GM08714 (cell line): ENCODE measurements around the gene ITK.
"Not testable (repeated sequence)": the region's sequence is repeated elsewhere in the genome, so short reads cannot be mapped to it uniquely, and the experiment has no call there.

Source experiments
- H3K4me3 ChIP-seq: fragments of 200-500 bp; sonication (Bioruptor generic); 2 replicates; pipeline ENCODE4 v1.5.1; 2014; ENCODE audit warnings: mild to moderate bottlenecking, low read length, inconsistent platforms
- ZNF274 ChIP-seq: IDR thresholded peaks from 2 replicates; pipeline ENCODE4 v1.6.1; 2012; ENCODE audit warnings: mild to moderate bottlenecking, low read depth, low read length

Gene ITK

DNA sequence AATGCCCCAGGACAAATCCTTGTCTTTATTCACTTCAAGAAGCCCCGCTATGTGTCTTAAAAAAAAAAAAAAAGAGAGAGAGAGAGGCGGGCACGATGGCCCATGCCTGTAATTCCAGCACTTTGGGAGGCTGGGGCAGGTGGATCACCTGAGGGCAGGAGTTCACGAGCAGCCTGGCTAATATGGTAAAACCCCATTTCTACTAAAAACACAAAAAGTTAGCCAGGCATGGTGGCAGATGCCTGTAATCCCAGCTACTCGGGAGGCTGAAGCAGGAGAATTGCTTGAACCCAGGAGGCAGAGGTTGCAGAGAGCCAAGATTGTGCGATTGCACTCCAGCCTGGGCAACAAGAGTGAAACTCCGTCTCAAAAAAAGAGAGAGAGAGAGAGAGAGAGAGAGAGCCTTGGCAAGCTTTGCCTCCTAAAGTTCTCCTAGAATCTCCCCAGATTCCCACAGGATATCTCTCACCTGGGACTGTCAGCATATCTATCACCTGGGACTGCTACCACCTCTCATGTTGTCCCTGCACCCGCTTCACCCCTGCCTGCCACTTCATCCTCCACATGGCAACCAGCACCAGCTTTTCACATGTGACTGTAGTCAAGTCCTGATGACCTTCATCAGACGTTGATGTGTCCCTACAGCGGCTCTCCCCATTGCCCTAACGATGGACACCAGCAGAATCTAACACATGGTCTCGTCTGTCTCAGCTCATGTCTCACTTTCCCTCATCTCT is 5.8 kb downstream of the ITK start:
- H3K4me3 ChIP-seq = no peak overlapping the region
- TF ChIP-seq ZNF274 = no peak

DNA sequence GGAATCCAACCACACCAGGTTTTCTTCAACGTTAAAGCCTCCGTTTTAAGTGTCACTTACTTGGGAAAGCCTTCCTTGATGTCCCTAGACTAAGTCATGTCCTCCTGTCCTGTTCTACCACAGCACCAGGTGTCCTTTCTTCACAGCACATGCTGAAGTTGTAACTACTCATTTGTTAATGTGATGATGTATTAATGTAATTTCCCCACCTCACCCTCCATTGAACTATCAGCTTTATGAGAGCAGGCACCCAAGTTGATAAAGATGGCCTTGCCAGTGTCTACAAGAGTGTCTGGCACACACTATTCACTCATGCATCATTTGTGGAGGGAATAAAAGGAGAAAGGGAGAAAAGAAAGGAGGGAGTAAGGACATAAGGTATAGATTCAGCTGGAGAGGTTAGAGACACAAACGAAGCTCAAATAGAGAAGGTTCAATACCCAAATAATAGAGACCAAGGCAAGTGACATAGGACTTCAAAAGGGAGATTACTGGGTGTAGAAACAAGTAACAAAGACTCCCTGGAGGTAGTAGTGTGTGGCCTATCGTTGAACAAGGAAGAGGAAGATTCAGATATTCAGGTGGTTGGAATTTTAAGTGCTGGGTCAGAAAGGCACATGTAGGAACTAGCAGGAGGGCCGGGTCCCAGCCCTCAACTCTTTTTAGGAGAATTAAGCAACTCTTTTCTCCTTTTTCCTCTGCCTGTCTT is 6.6 kb downstream of the ITK start:
- no peak overlapping the region for H3K4me3 ChIP-seq
- TF ChIP-seq ZNF274 = no peak

DNA sequence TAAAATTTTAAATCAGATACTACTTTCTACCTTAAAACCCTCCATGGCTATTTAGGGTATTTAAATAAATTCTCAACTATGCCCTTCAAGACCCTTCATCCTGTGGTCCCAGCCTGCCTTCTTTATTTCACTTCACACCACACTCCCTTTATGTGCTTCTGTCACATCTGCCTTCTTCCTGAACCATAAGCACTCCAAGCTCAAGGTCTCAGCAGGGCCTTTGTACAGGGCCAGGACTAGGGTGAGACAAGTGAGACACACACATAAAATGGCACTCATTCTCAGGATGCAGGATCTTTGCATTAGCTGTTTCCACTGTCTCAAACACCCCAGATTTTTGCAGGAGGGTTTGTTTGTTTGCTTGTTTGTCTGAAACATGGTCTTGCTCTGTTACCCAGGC is 7.6 kb downstream of the ITK start:
- no peak for TF ChIP-seq ZNF274
- H3K4me3 ChIP-seq = no peak overlapping the region

DNA sequence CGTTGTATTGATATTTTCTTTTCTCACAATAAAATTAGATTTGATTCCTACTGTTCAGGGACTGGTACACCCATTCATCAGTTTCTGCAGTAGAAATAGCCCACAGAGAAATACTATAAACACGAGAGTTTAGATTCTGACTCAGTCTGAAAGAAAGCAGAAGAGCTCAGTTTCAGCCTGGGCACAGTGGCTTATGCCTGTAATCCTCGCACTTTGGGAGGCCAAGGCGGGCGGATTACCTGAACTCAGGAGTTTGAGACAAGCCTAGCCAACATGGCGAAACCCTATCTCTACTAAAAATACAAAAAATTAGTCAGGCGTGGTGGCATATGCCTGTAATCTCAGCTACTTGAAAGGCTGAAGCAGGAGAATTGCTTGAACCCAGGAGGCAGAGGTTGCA is 8.6 kb downstream of the ITK start:
- TF ChIP-seq ZNF274 = no peak
- H3K4me3 ChIP-seq = no peak overlapping the region

DNA sequence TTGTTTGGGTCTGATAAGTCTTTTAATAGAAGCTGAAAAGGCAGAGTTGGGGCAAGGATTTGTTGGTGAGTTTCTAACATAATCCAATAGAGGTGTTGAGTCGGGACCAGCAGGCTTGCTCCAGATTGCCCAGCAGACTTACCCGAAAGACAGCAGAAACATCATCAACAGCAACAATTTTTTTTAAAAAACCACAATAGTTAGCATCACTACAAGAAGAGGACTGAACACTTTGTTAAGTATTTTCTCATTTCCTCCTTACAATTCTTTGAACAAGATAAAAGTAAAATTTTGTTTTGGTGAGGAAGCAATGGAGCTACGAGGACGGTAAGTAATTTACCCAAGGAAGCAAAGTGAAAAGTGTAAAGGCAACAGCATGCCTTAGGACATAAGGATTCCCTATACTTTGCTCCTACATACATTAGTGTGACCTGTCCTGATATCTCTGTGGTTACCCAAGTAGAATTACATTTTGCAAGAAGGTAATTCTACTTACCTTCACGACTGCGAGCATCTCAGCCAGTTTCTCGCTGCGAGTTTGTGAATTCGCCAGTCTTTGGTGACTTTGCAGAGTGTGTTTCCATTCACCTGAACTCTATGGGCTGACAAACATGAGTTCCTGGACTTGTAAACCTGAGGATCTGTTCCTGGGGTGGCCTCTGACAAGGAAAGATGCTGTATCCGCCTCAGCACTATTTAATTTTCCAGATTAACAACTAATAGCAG is 13.2 kb downstream of the ITK start:
- no peak for TF ChIP-seq ZNF274
- H3K4me3 ChIP-seq = no peak overlapping the region

DNA sequence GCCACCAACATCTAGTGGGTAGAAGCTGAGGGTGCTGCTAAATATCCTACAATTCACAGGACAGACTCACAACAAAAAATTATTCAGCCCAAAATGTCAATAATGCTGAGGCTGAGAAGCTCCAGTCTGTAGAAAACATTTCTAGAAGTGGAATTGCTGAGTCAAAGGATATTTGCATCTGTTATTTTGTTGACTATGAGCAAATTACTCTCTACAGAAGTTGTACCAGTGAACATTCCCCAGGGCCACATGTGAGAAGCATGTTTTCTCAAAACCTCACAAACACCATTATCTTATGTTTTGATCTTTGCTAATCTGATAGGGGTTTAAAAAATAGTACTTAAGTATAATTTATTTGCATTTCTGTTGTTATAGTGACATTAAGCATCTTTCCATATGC is 15.4 kb downstream of the ITK start:
- no peak overlapping the region for H3K4me3 ChIP-seq
- no peak for TF ChIP-seq ZNF274

DNA sequence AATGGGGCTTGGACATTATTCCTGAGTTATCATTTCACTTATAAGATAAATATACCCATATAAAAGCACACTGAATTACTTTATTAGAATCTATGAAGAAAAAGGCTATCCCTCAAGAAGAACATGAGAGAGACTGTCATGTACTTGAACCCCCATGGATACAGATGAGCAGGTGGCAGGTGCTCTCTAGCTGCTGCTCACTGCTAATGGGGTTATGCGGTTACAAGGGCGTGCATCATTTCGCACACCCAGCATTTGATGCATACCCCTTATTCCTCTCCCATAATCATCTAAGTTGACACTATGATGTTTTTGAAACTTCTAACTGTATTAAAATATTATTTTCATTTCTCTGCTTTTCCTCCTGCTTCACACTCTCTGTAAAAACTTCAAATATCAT is 16.4 kb downstream of the ITK start:
- no peak for TF ChIP-seq ZNF274
- H3K4me3 ChIP-seq = no peak overlapping the region

DNA sequence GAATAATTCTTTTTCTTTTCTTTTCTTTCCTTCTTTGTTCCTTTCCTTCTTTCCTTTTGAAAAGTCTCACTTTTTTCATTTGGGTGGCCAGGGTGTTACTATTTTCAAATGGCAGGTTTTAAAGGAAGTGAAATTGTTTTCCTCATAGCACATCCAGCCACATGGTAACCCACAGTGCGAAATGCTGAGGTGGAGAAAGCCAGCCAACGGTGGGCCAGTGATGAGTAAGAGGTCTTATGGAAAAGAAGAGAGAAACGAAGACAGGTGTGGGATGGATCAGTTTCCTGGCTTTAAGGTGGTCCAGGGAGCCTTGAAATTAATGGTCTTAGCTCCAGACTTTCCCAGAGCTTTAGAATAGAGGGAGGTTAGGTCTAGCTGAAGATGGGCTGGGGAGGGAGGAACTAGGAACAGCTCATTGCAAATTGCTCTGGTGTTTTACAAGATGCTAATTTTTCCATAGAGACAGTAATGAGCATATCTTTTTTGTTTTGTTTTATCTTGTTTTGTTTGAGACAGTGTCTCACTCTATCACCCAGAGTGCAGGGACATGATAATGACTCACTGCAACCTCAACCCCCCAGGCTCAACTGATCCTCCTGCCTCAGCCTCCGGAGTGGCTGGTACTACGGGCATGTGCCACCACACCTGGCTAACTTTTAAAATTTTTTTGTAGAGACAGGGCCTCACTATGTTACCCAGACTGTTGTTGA is 17.8 kb downstream of the ITK start:
- no peak overlapping the region for H3K4me3 ChIP-seq
- no peak for TF ChIP-seq ZNF274

DNA sequence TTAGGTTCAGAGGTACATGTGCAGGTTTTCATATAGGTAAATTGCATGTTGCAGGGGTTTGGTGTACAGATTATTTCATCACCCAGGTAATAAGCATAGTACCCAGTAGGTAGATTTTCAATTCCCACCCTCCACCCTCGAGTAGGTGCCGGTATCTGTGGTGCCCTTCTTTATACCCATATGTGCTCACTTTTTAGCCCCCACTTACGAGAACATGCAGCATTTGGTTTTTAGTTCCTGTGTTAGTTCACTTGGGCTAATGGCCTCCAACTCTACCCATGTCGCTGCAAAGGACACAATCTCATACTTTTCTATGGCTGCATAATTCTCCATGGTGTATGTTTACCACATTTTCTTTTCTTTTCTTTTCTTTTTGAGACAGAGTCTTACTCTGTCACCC is 21.2 kb downstream of the ITK start:
- TF ChIP-seq ZNF274 = no peak
- H3K4me3 ChIP-seq = no peak overlapping the region

DNA sequence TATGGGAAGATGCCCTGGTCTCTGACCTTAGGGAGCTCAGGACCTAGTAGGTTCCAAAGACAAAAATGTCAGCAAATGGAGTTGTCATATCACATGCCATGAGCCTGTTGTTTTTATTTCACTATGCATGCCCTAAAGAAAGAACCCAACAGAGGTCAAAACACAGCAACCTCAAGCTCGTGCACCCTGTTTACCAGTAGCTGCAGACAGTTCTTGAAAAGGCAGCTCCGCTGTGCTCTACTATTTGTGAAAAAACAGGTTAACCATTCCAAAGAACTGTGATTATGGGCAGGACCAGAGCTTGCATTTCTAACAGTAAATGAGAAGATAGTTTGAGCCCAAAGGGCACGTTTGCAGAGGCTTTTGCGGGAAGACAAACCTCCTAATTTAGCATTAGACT is 22.8 kb downstream of the ITK start:
- no peak for TF ChIP-seq ZNF274

DNA sequence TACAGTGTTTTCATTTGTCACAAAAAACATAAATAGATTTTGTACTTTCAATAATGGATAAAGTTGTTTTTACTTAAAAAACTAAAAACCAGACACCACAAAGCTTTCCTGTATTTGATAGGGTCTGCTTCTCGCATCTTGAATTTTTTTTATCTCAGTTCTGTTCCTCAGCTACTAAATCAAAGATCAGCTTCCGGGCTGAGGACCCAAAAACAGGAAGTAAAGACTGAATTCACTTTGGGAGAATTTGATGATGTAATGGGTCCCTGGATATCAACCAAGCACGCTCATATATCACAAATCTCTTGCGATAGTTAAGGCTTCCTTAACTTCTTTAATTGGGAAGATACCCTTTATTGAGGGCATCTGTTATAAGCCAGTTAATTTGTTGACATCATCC is 24.1 kb downstream of the ITK start:
- no peak overlapping the region for H3K4me3 ChIP-seq
- TF ChIP-seq ZNF274 = no peak

More for the DNA sequence above, 22.8 kb downstream of the ITK start:
- H3K4me3 ChIP-seq = no peak overlapping the region

DNA sequence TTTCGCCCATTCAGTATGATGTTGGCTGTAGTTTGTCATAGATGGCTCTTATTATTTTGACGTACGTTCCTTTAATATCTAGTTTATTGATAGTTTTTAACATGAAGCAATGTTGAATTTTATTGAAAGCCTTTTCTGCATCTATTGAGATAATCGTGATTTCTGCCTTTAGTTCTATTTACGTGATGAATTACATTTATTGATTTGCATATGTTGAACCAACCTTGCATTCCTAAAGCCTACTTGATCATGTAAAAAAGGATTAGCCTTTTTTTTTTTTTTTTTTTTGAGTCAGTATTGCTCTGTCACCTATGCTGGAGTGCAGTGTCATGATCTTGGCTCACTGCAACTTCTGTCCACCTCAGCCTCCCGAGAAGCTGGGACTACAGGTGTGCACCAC is 25.1 kb downstream of the ITK start:
- TF ChIP-seq ZNF274 = no peak
- no peak overlapping the region for H3K4me3 ChIP-seq

DNA sequence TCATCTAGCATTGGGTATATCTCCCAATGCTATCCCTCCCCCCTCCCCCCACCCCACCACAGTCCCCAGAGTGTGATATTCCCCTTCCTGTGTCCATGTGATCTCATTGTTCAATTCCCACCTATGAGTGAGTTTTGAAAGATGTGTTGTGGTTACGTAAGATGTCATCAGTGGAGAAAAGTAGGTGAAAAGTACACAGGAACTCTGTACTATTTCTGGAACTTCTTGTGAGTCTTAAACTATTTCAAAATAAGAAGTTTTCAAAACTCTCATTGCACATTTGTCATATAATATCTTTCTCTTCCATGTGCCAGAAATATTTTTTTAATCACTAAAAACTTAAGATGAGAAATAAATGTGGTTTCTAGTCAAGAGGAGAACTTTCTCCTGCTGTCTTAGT is 30.0 kb downstream of the ITK start:
- not testable (repeated sequence) for H3K4me3 ChIP-seq

DNA sequence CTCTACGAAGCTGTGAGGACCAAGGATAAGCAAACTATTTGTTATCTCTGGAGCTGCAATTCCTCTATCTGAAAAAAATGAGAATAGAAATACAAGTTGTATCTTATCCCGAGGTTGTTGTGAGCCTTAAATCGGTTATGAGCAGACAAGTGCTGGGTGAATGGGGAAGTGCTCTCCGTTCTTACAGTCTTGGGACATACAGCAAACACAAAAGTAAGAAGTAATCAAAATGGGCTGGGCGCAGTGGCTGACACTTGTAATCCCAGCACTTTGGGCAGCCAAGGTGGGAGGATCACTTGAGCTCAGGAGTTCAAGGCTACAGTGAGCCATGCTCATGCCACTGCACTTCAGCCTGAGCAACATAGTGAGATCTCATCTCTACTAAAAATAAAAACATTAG is 31.7 kb downstream of the ITK start:
- TF ChIP-seq ZNF274 = no peak
- no peak overlapping the region for H3K4me3 ChIP-seq
